B cell (primary cell): ENCODE data around the gene CASR.

Experiments
- EZH2 ChIP-seq: IDR thresholded peaks from 2 replicates; pipeline ENCODE4 v1.6.1; 2012; ENCODE audit warnings: borderline replicate concordance, low read depth, mild to moderate bottlenecking, moderate library complexity, low read length; ENCODE audit not compliant: insufficient read depth, poor library complexity, severe bottlenecking
- TF ChIP-seq, protein P1 (sequence below): fragments of 200-600 bp; IDR thresholded peaks from one replicate; pipeline ENCODE4 v1.8.0; 2022; ENCODE audit warnings: antibody characterized with exemption, mild to moderate bottlenecking

DNA sequence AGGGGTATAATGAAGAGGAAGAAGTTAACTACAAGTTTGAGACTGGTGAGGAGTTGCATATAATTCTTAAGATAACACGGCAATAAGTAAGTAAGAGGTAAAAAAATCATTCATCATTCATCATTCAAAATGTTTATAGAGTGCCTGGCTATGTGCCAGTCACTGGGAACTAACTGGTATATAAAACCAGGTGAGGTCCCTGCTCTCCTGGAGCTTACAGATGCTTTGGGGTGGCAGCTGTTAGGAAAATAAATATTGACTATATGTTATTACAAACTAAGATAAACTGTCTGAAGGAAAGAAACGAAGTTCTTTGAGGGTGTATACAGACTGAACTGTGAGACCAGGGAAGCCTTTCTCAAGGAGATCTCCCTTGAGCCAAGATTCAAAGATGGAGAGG, 2.9 kb downstream of the CASR start:
- TF ChIP-seq, protein P1, sequence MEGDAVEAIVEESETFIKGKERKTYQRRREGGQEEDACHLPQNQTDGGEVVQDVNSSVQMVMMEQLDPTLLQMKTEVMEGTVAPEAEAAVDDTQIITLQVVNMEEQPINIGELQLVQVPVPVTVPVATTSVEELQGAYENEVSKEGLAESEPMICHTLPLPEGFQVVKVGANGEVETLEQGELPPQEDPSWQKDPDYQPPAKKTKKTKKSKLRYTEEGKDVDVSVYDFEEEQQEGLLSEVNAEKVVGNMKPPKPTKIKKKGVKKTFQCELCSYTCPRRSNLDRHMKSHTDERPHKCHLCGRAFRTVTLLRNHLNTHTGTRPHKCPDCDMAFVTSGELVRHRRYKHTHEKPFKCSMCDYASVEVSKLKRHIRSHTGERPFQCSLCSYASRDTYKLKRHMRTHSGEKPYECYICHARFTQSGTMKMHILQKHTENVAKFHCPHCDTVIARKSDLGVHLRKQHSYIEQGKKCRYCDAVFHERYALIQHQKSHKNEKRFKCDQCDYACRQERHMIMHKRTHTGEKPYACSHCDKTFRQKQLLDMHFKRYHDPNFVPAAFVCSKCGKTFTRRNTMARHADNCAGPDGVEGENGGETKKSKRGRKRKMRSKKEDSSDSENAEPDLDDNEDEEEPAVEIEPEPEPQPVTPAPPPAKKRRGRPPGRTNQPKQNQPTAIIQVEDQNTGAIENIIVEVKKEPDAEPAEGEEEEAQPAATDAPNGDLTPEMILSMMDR, result no peak
- TF ChIP-seq EZH2, result no peak
